Vagina (tissue), 2 donors: ENCODE measurements around the gene FAM120B.

Experiments
- CTCF ChIP-seq, 3 experiments: fragments of 450-650 bp in 2 of 3; fragments of 200-600 bp in 1 of 3; sonication (generic) in 1 of 3; IDR thresholded peaks; one replicate each; pipeline ENCODE4 v1.5.1; 2017 to 2019; ENCODE audit warnings: antibody characterized with exemption in 3 of 3, mild to moderate bottlenecking in 2 of 3, moderate library complexity in 2 of 3
- POLR2A ChIP-seq, 2 donors: fragments of 450-650 bp; IDR thresholded peaks; one replicate each; pipeline ENCODE4 v1.6.1; 2017; ENCODE audit warnings: antibody characterized with exemption in 2 of 2, mild to moderate bottlenecking in 2 of 2, moderate library complexity in 2 of 2

- TF ChIP-seq CTCF (IDR thresholded peaks at IDR 0.05): no peak
- TF ChIP-seq POLR2A (IDR thresholded peaks at IDR 0.05): no peak
Measured at GRCh38 chr6:170313716-170314295, 7.2 kb downstream of the FAM120B start.
